ENCODE measurements around the gene RABL2B. TPM values are rescaled to one million over a fixed set of nuclear protein-coding genes. Genes with fewer than 3 reads are reported as not detected.

RABL2B gene
- total and polyA plus RNA-seq, 12 donors, result 10.1 to 33.9 (median 17.7) TPM

DNA sequence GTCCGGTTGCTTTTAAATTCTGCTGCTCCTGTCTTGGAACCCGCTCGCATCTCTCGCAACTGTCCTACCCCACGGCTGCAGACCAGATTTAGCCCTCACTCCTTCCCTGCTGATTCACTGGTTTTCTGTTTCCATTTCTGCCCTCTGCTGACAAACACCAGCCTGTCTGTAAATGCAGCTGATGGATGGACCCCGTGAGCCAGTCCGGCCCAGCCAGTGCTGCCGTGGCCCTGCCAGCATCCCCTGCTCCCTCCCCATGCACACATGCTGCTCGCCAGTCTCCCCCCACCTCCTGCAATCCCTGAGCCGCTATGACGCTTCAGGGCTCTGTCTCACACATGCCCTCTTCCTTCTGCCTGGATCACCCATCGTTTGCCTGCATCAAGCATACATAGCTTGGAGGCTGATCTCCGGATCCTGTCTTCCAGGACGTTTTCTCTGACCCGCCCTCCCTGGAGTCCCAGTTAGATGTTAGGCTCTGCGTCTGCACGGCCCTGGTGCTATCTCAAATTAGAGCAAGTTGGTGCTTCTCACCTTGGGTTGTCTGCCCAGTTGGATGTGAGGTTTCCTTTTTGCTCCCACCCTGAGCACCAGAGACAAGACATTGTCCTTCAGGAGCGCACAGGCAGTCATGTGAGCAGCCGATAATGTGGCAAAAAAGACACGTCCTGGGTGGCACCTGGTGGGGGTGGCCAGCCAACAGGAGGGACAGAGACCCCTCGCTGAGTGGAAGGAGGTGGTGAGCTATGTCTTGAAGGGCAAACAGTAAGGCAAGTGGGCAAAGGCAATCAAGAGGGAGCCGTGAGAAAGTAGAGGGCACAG lies 49.7 kb downstream of the RABL2B start:
- DNase-seq, result peak; percentile 1 to 59 (median 13)
- H3K4me3 ChIP-seq, result no peak overlapping the region
- no peaks in the 10 kb centered on the region for H3K36me3 ChIP-seq (replicated peaks in 1 of 2)
- intact Hi-C loops (cut with DNase I), result no loop called here
- TF ChIP-seq POLR2A (IDR thresholded peaks at IDR 0.05), result no peak
- TF ChIP-seq, protein P1, sequence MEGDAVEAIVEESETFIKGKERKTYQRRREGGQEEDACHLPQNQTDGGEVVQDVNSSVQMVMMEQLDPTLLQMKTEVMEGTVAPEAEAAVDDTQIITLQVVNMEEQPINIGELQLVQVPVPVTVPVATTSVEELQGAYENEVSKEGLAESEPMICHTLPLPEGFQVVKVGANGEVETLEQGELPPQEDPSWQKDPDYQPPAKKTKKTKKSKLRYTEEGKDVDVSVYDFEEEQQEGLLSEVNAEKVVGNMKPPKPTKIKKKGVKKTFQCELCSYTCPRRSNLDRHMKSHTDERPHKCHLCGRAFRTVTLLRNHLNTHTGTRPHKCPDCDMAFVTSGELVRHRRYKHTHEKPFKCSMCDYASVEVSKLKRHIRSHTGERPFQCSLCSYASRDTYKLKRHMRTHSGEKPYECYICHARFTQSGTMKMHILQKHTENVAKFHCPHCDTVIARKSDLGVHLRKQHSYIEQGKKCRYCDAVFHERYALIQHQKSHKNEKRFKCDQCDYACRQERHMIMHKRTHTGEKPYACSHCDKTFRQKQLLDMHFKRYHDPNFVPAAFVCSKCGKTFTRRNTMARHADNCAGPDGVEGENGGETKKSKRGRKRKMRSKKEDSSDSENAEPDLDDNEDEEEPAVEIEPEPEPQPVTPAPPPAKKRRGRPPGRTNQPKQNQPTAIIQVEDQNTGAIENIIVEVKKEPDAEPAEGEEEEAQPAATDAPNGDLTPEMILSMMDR (IDR thresholded peaks at IDR 0.05), result no peak
- H3K4me1 ChIP-seq (replicated peaks in 1 of 2), result no peaks in the 10 kb centered on the region
- peaks cover 16% of the 10 kb centered on the region for H3K27me3 ChIP-seq
- 19 to 37% (median 33%) methylated on average over 16 to 22 of the region's 22 CpGs for WGBS, 4 donors
- no peak overlapping the region for H3K27ac ChIP-seq
- no peaks in the 10 kb centered on the region for H3K9me3 ChIP-seq (replicated peaks in 1 of 3)

DNA sequence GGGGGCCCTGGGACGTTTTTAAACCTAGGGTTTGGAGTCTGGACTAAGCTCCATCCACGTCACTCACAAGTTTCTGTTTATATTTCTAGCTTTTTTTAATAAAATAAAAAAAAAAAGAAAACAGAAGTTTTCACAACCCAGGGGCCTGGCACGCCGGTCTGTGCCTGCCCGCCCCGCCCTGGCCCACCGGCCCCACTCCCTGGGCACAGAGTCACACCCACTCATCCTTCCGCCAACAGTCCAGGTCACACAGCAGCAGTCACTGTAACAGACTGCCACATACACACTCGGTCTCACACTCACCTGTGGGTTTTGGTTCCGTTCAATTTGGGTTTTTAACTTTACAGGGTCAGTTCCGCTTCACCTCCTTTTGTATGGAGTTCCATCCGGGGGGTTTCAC lies 50.8 kb downstream of the RABL2B start:
- intact Hi-C loops (cut with DNase I), result no loop called here
- no peaks in the 10 kb centered on the region for H3K9me3 ChIP-seq (replicated peaks in 1 of 3)
- H3K4me1 ChIP-seq (replicated peaks in 1 of 2), result no peaks in the 10 kb centered on the region
- WGBS, 4 donors, result 67 to 74% (median 72%) methylated on average over 12 of the region's 12 CpGs
- H3K27me3 ChIP-seq, result peaks cover 16% of the 10 kb centered on the region
- H3K4me3 ChIP-seq, result no peak overlapping the region
- no peaks in the 10 kb centered on the region for H3K36me3 ChIP-seq (replicated peaks in 1 of 2)
- TF ChIP-seq, protein P1 (IDR thresholded peaks at IDR 0.05), result no peak
- TF ChIP-seq POLR2A (IDR thresholded peaks at IDR 0.05), result no peak
- no peak overlapping the region for H3K27ac ChIP-seq
- DNase-seq, result peak in 4 of 7 donors; percentile 1 to 43 (median 4)

DNA sequence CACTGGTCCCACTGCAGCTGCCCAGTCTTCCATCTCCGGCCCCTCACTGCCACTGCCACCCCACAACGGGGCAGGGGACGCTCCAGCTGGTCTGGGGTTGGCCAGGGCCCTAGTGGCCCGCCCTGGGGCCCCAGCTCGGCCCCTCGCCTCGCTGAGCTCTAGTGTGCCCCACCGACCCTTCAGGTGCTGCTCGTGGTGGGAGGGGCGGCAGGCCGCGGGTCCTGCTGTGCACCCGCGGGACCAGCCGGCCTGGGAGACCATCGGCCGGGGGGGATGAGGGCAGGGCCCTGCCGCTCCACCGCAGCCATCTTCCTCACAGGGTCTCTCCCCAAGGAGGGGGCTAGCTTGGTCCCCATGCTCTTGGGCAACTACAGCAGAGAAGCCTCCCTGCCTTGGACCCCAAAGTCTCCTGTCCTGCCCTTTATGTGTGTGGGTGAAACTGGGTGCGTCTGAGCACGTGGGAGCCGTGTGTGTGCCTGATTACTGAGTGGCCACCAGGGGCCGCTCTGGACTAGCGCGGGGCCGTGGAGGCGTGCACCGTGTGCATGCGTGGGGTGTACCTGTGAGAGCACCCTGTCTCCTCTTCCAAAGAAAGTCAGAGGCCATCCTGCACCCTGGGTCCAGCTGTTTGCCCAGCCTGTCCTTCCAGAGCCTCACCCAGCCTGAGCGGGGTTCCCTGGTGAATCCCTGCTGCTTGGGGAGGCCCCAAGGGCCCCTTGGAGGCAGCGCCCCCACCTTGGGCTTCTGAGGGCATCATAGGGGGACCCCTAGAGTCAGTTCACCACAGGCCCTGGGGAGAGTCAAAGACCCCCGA lies 51.4 kb downstream of the RABL2B start:
- H3K27me3 ChIP-seq, result peaks cover 16% of the 10 kb centered on the region
- intact Hi-C loops (cut with DNase I), result no loop called here
- WGBS, 4 donors, result 29 to 63% (median 37%) methylated on average over 5 to 32 of the region's 32 CpGs
- H3K27ac ChIP-seq, result no peak overlapping the region
- H3K4me3 ChIP-seq, result no peak overlapping the region
- no peaks in the 10 kb centered on the region for H3K9me3 ChIP-seq (replicated peaks in 1 of 3)
- H3K36me3 ChIP-seq (replicated peaks in 1 of 2), result no peaks in the 10 kb centered on the region
- DNase-seq, result peak in 6 of 7 donors; percentile 16 to 52 (median 34)
- TF ChIP-seq, protein P1 (IDR thresholded peaks at IDR 0.05), result peak; percentile 49 to 81 (median 66)
- TF ChIP-seq POLR2A (IDR thresholded peaks at IDR 0.05), result no peak
- H3K4me1 ChIP-seq (replicated peaks in 1 of 2), result no peaks in the 10 kb centered on the region

DNA sequence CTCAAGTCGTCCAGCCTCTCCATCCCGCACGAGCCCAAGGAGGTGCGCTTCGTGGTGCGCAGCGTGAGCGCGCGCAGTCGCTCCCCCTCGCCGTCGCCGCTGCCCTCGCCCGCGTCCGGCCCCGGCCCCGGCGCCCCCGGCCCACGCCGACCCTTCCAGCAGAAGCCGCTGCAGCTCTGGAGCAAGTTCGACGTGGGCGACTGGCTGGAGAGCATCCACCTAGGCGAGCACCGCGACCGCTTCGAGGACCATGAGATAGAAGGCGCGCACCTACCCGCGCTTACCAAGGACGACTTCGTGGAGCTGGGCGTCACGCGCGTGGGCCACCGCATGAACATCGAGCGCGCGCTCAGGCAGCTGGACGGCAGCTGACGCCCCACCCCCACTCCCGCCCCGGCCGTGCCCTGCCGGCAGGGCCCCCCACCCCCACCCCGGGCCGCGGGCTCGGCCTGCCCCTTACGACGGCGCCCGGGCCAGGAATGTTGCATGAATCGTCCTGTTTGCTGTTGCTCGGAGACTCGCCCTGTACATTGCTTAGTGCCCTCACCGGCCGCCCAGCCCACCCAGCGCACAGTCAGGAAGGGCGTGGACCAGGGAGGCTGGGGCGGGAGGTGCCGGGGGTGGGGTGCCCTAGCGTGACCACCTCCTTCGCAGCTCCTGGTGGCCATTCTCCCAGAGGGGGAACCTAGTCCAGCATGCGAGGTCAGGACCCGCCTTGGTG lies 52.3 kb downstream of the RABL2B start:
- TF ChIP-seq, protein P1 (IDR thresholded peaks at IDR 0.05), result no peak
- no peak for TF ChIP-seq POLR2A (IDR thresholded peaks at IDR 0.05)
- Histone ChIP-seq H3K27me3 (peaks cover 16% of the 10 kb centered on the region), H3K4me3 (no peak overlapping the region), H3K4me1 (replicated peaks in 1 of 2) (no peaks in the 10 kb centered on the region), H3K27ac (no peak overlapping the region), H3K9me3 (replicated peaks in 1 of 3) (no peaks in the 10 kb centered on the region), H3K36me3 (replicated peaks in 1 of 2) (no peaks in the 10 kb centered on the region)
- WGBS, 4 donors, result 33 to 60% (median 47%) methylated on average over 28 to 76 of the region's 76 CpGs
- intact Hi-C loops (cut with DNase I), result no loop called here
- peak in 4 of 7 donors; percentile 5 to 21 (median 13) for DNase-seq

Measured in adrenal gland (tissue), 12 donors.